Transverse colon (tissue), 4 donors: Measurements from ENCODE around the gene ORM1. TPM values are rescaled to one million over a fixed set of nuclear protein-coding genes. Genes with fewer than 3 reads are reported as not detected.

ENCODE experiments used
- DNase-seq: peaks from one replicate; pipeline ENCODE4 v3.0.0-alpha.2; 2019
- H3K27ac ChIP-seq, 4 donors: fragments of 200-600 bp; sonication (generic); 2 replicates each; pipeline ENCODE4 v1.5.1; 2016 to 2018; ENCODE audit warnings: inconsistent platforms in 4 of 4
- H3K27me3 ChIP-seq: fragments of 200-600 bp; sonication (generic); 2 replicates; pipeline ENCODE4 v1.5.1; 2017; ENCODE audit warnings: inconsistent platforms
- H3K36me3 ChIP-seq, 4 donors: fragments of 200-600 bp; sonication (generic); 2 replicates each; pipeline ENCODE4 v1.5.1; 2017 to 2019; ENCODE audit warnings: inconsistent platforms in 4 of 4
- H3K4me1 ChIP-seq, 4 donors: fragments of 200-600 bp; sonication (generic); 2 replicates each; pipeline ENCODE4 v1.5.1; 2017 to 2020; ENCODE audit warnings: inconsistent platforms in 4 of 4
- H3K4me3 ChIP-seq, 4 donors: fragments of 200-600 bp; sonication (generic); 1 replicate in 1 of 4; 2 replicates in 3 of 4; pipeline versions ENCODE4 v1.5.1 to v1.6.1; 2017 to 2019; ENCODE audit warnings: inconsistent platforms in 4 of 4
- H3K9me3 ChIP-seq, 2 donors: fragments of 200-600 bp; sonication (generic); 2 replicates each; pipeline ENCODE4 v1.5.1; 2017 to 2019; ENCODE audit warnings: inconsistent platforms in 2 of 2
- CTCF ChIP-seq, 5 experiments: fragments of 200-600 bp in 3 of 5; fragments of 450-650 bp in 2 of 5; sonication (generic) in 3 of 5; IDR thresholded peaks; 1 replicate in 2 of 5; 2 replicates in 3 of 5; pipeline ENCODE4 v1.5.1; 2016 to 2017; ENCODE audit warnings: antibody characterized with exemption in 5 of 5, inconsistent platforms in 3 of 5, mild to moderate bottlenecking in 2 of 5, moderate library complexity in 1 of 5
- EP300 ChIP-seq: sonication (generic); formaldehyde crosslinking; IDR thresholded peaks from one replicate; pipeline ENCODE4 v1.6.1; 2017; ENCODE audit warnings: antibody characterized with exemption, low read depth
- POLR2A ChIP-seq: fragments of 450-650 bp; IDR thresholded peaks from one replicate; pipeline ENCODE4 v1.6.1; 2016; ENCODE audit warnings: antibody characterized with exemption, mild to moderate bottlenecking, moderate library complexity
- POLR2AphosphoS5 ChIP-seq, 3 donors: sonication (generic); formaldehyde crosslinking; IDR thresholded peaks; one replicate each; pipeline ENCODE4 v1.6.1; 2016; ENCODE audit warnings: antibody characterized with exemption in 3 of 3
- WGBS, 2 donors: methylation state at CpG; one replicate each; pipeline ENCODE4 v1.1.5; 2018; ENCODE audit warnings: low coverage in 1 of 2; 5-methylcytosine and 5-hydroxymethylcytosine counted together
- in situ Hi-C, 4 donors: fragments of 200-750 bp; cut with MboI; loops; one replicate each; pipeline versions ENCODE4 v1.15.0 to v1.15.1; 2017; ENCODE audit warnings: low sequenced_read_pairs in 3 of 4, low pct_ligation_motif_present in 1 of 4, low pct_unique_long_range_greater_than_20kb in 1 of 4
- intact Hi-C: fragments of 100-400 bp; cut with DNase I; formaldehyde crosslinking; loops from one replicate; pipeline ENCODE4 v1.15.1; 2023; ENCODE audit warnings: low total_unique reads
- total RNA-seq, 4 donors: library from RNA; depleted of rRNA; stranded (reverse); fragments of >200 nt; gene quantifications; one replicate each; pipeline ENCODE4 v1.1.0, GENCODE V29; 2016

Gene ORM1
- total RNA-seq, 4 donors from 2014 or later, result not detected

- Histone ChIP-seq H3K36me3 (no peaks in the 10 kb centered on the region), H3K27ac (no peak overlapping the region), H3K9me3 (no peaks in the 10 kb centered on the region), H3K27me3 (no peaks in the 10 kb centered on the region), H3K4me3 (no peak overlapping the region), H3K4me1 (no peaks in the 10 kb centered on the region)
- TF ChIP-seq CTCF (IDR thresholded peaks at IDR 0.05), result no peak
- no peak for TF ChIP-seq POLR2AphosphoS5 (IDR thresholded peaks at IDR 0.05)
- intact Hi-C loops (no loop called here), in situ Hi-C loops (no loop called here)
- WGBS, 2 donors, result 89% methylated on average over 15 of the region's 15 CpGs; no CpG with 5 or more reads in 1 of the 2 donors
- peak; percentile 3 for DNase-seq
Observed at GRCh38 chr9:114301798-114302565, 20.9 kb upstream of the ORM1 start.

- Histone ChIP-seq H3K4me3 (no peak overlapping the region), H3K27ac (no peak overlapping the region), H3K27me3 (no peaks in the 10 kb centered on the region), H3K4me1 (no peaks in the 10 kb centered on the region), H3K9me3 (no peaks in the 10 kb centered on the region), H3K36me3 (no peaks in the 10 kb centered on the region)
- no peak for TF ChIP-seq POLR2A
- TF ChIP-seq CTCF (IDR thresholded peaks at IDR 0.05), result no peak
- no peak for TF ChIP-seq EP300
- no peak for TF ChIP-seq POLR2AphosphoS5 (IDR thresholded peaks at IDR 0.05)
- peak; percentile 1 for DNase-seq
- 72 to 81% methylated on average over 6 of the region's 6 CpGs for WGBS, 2 donors
- intact Hi-C loops, result no loop called here
- in situ Hi-C loops, result no loop called here
Observed at GRCh38 chr9:114302727-114303126, 20.2 kb upstream of the ORM1 start.

GRCh38 chr9:114303571-114303970 is 19.3 kb upstream of the ORM1 start:
- H3K36me3 ChIP-seq, result no peaks in the 10 kb centered on the region

GRCh38 chr9:114303977-114304376 is 18.9 kb upstream of the ORM1 start:
- Histone ChIP-seq H3K27ac (no peak overlapping the region), H3K9me3 (no peaks in the 10 kb centered on the region), H3K27me3 (no peaks in the 10 kb centered on the region), H3K36me3 (no peaks in the 10 kb centered on the region), H3K4me3 (no peak overlapping the region), H3K4me1 (no peaks in the 10 kb centered on the region)
- WGBS, 2 donors, result 91% methylated on average over 4 of the region's 4 CpGs; no CpG with 5 or more reads in 1 of the 2 donors
- TF ChIP-seq POLR2AphosphoS5 (IDR thresholded peaks at IDR 0.05) (no peak), CTCF (IDR thresholded peaks at IDR 0.05) (no peak), EP300 (no peak), POLR2A (no peak)
- intact Hi-C loops (no loop called here), in situ Hi-C loops (no loop called here)
- DNase-seq, result peak; percentile 1

More at GRCh38 chr9:114303571-114303970, 19.3 kb upstream of the ORM1 start:
- Histone ChIP-seq H3K4me1 (no peaks in the 10 kb centered on the region), H3K27ac (no peak overlapping the region), H3K27me3 (no peaks in the 10 kb centered on the region), H3K9me3 (no peaks in the 10 kb centered on the region), H3K4me3 (no peak overlapping the region)
- in situ Hi-C loops, result no loop called here
- intact Hi-C loops, result no loop called here
- no peak for TF ChIP-seq POLR2A
- no peak for TF ChIP-seq EP300
- TF ChIP-seq CTCF (IDR thresholded peaks at IDR 0.05), result no peak
- TF ChIP-seq POLR2AphosphoS5 (IDR thresholded peaks at IDR 0.05), result no peak
- DNase-seq, result peak; percentile 2
- 66% methylated on average over 5 of the region's 5 CpGs; no CpG with 5 or more reads in 1 of the 2 donors for WGBS, 2 donors
